Effector memory CD8-positive, alpha-beta T cell (primary cell): ENCODE data around the gene SLC10A3.

Experiments used
- ATAC-seq: fragments of 150-1000 bp; cut with Tn5 transposase; replicated peaks from 2 replicates; pipeline ENCODE4 v1.10.0; 2021; ENCODE audit warnings: mild to moderate bottlenecking, moderate library complexity
- DNase-seq, 3 experiments: peaks; one replicate each; pipeline ENCODE4 v3.0.0; 2021
- H3K27ac Mint-ChIP-seq, 2 donors: one replicate each; pipeline ENCODE4 v1.8.0; 2022; ENCODE audit warnings: mild to moderate bottlenecking in 2 of 2, mixed read lengths in 2 of 2, moderate library complexity in 2 of 2
- H3K27me3 Mint-ChIP-seq, 2 donors: one replicate each; pipeline ENCODE4 v1.8.0; 2022; ENCODE audit warnings: mixed read lengths in 2 of 2
- H3K36me3 Mint-ChIP-seq: one replicate; pipeline ENCODE4 v1.8.0; 2022; ENCODE audit warnings: mild to moderate bottlenecking, moderate library complexity, mixed read lengths; ENCODE audit not compliant: insufficient read depth
- H3K4me1 Mint-ChIP-seq, 2 donors: one replicate each; pipeline ENCODE4 v1.8.0; 2022; ENCODE audit warnings: low read depth in 2 of 2, mixed read lengths in 2 of 2
- H3K4me3 Mint-ChIP-seq, 2 donors: one replicate each; pipeline ENCODE4 v1.8.0; 2022; ENCODE audit warnings: mild to moderate bottlenecking in 2 of 2, mixed read lengths in 2 of 2, moderate library complexity in 2 of 2
- H3K9me3 Mint-ChIP-seq, 2 donors: one replicate each; pipeline ENCODE4 v1.8.0; 2022; ENCODE audit warnings: mixed read lengths in 2 of 2

SLC10A3 gene

DNA sequence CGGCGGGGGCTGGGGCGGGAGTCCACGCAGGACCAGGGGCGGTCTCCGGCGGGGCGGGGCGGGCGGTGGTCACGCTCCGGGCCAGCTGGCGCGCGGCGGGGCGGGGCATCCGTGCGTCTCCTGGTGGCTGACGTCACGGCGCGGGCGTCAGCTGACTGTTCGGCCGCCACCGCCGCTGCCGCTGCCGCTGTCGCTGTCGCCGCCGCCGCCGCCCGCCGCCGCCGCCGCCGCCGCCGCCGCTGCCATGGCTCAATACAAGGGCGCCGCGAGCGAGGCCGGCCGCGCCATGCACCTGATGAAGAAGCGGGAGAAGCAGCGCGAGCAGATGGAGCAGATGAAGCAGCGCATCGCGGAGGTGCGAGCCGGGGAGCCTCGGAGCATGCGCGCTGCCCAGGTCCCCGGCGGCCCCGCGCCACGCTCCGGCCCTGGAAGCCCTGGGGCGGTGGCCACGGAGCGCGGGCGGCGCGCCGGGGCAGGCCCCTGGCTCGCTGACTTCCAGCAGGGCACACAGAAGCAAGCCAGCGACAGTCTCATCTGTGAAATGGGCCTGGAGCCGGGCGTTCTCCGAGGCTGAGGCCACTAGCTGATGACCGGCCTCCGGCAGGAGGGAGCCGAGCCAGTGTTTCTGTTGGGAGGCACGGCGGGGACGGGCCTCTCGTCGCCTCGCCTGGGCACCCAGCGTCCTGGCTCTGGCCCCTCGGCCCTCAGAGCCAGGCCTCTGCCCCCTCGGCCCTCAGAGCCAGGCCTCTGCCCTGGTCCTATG is 46.3 kb downstream of the SLC10A3 start, which contains the start of gene FAM50A:
Gene FAM50A (plus strand): TSS at position 150 of the 763 bp plus-strand sequence. CDS start 95 bp downstream, at position 245.
- Mint-ChIP-seq H3K27me3 (no peaks in the 10 kb centered on the region), H3K4me1 (peaks cover 0 to 17% of the 10 kb centered on the region in 2 donors), H3K9me3 (no peaks in the 10 kb centered on the region), H3K36me3 (peaks cover 29% of the 10 kb centered on the region), H3K27ac (peak within 1 kb of the TSS; percentile 79 to 89), H3K4me3 (peak within 1 kb of the TSS; percentile 78 to 84)
- ATAC-seq (peak; percentile 73), DNase-seq (peak; percentile 56 to 67 (median 58))

DNA sequence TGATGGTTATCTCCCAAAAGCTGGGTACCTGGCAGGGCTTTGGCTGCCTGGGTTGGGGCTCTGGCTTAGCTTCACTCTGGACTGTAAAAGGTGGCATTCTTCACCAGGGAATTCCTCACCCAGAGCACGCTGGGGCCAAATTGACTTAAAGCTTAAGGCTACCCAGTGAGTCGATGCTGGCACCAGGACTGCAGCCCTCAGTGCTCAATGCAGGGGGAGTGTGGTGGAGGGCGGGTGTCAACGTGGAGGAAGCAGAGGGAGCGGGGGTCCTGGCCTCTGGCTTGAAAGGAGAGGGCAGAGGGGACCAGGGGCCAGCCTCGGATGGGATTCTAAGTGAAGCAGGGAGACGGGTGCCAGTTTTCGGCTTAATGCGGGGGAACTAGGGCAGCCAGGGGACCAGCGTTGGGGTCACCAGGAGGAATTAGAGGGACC is 46.9 kb downstream of the SLC10A3 start:
- H3K4me1 Mint-ChIP-seq: peaks cover 0 to 17% of the 10 kb centered on the region in 2 donors
- ATAC-seq: no peak

DNA sequence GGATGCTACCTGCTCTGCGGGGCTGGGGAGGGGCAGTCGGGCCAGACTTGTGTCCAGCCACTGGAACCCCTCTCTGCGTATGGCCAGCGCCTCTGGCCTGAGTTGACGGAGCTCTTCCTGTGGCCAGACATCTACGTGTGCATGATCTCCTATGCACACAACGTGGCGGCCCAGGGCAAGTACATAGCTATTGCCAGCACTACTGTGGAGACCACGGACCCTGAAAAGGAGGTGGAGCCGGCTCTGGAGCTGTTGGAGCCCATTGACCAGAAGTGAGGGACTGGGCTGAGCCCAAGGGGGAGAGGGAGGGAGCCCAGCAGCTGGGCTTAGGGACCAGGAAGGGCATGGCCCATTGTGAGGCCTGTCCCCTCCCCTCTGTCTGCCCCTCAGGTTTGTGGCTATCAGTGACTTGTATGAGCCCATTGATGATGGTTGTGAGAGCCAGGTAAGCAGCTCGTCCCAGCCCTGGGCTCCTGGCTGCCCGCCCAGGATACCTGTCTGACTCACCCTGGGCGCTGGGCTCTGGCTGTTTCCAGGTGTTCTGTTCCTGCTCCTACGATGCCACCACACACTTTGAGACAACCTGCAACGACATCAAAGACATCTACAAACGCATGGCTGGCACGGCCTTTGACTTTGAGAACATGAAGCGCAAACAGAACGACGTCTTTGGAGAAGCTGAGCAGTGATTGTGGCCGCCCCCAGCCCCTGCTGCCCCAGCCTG is 48.3 kb downstream of the SLC10A3 start:
- no peak for ATAC-seq
- Mint-ChIP-seq H3K36me3 (peaks cover 34% of the 10 kb centered on the region), H3K9me3 (no peaks in the 10 kb centered on the region), H3K27ac (no peak overlapping the region), H3K4me3 (peak overlapping the region in 1 of 2 donors; percentile 38), H3K27me3 (no peaks in the 10 kb centered on the region), H3K4me1 (peaks cover 0 to 23% of the 10 kb centered on the region in 2 donors)
- DNase-seq: no peak

More for the DNA sequence above, 46.9 kb downstream of the SLC10A3 start:
- no peak for DNase-seq
- Mint-ChIP-seq H3K9me3 (no peaks in the 10 kb centered on the region), H3K27ac (peak overlapping the region; percentile 79 to 89), H3K36me3 (peaks cover 29% of the 10 kb centered on the region), H3K27me3 (no peaks in the 10 kb centered on the region), H3K4me3 (peak overlapping the region; percentile 78 to 84)

DNA sequence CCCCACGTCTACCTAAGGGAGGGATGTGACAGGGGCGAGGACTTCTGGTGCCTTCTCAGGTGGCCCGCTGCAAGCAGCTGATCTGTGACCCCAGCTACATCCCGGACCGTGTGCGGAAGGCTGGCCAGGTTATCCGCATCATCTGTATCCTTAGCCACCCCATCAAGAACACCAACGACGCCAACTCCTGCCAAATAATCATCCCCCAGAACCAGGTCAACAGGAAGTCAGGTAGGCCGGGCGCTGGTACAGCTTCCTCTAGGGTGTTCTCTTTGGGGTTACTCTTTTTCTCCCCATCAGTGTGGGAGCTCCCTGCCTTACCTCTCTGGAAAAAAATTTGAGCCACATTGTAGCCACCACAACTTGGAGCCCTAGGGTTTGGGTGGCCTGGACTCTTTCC is 48.9 kb downstream of the SLC10A3 start:
- peaks cover 0 to 21% of the 10 kb centered on the region in 2 donors for H3K4me1 Mint-ChIP-seq
- no peak overlapping the region for H3K27ac Mint-ChIP-seq
- ATAC-seq (peak; percentile 54), DNase-seq (peak in 1 of 3 experiments; percentile 20)
- no peaks in the 10 kb centered on the region for H3K27me3 Mint-ChIP-seq
- peaks cover 34% of the 10 kb centered on the region for H3K36me3 Mint-ChIP-seq
- H3K9me3 Mint-ChIP-seq: no peaks in the 10 kb centered on the region
- peak overlapping the region in 1 of 2 donors; percentile 38 for H3K4me3 Mint-ChIP-seq

DNA sequence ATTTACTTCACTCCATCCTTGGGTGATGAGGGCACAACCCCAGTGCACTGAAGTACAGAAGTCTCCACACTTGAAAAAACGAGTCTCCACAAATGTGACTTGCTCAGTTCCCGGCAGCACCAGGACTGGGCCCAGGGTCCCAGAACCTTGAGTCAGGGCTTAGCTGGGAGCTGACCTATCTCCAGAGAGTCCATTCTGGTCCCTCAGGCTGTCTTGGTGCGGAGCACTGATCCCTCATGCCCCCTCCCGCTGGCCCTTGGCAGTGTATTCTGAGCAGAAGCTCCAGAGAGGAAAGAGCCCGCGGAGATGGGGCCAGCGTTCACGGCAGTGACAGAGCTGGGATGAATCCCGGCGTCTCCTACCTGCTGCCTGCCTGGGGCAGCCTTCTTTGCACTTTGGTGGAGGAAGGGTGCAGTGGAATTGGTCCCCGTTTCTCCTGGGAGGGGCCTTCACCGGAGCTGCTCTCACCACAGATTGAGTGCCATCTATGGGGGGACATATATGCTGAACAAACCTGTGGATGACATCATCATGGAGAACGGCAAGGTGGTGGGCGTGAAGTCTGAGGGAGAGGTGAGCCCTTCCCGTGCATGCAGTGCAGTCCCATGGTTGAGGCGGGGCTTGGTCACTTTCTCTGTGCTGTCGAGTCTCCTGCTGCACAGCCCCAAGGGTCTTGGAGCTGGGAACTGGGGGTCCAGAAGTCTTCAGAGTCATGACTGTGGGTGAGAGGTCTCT is 49.6 kb downstream of the SLC10A3 start:
- no peak for ATAC-seq
- H3K27me3 Mint-ChIP-seq: no peaks in the 10 kb centered on the region
- peaks cover 40% of the 10 kb centered on the region for H3K36me3 Mint-ChIP-seq
- H3K4me3 Mint-ChIP-seq: peak overlapping the region in 1 of 2 donors; percentile 38
- DNase-seq: no peak
- no peak overlapping the region for H3K27ac Mint-ChIP-seq
- H3K9me3 Mint-ChIP-seq: no peaks in the 10 kb centered on the region
- H3K4me1 Mint-ChIP-seq: peaks cover 4 to 20% of the 10 kb centered on the region in 2 donors

DNA sequence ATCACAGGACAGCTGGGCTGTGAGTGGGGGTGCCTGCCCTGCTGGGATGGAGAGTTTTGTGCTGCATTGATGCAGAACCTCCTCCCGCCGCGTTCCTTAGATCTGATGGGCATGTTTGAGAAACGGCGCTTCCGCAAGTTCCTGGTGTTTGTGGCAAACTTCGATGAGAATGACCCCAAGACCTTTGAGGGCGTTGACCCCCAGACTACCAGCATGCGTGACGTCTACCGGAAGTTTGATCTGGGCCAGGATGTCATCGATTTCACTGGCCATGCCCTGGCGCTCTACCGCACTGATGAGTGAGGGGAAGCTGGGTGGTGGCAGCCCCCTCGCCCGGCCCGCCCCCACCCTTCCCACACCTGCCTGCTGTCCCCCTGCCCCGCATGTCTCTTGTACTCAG is 50.6 kb downstream of the SLC10A3 start:
- no peaks in the 10 kb centered on the region for H3K9me3 Mint-ChIP-seq
- H3K4me1 Mint-ChIP-seq: peaks cover 4 to 20% of the 10 kb centered on the region in 2 donors
- H3K4me3 Mint-ChIP-seq: no peak overlapping the region
- H3K27ac Mint-ChIP-seq: no peak overlapping the region
- no peak for ATAC-seq
- no peak for DNase-seq
- no peaks in the 10 kb centered on the region for H3K27me3 Mint-ChIP-seq
- peaks cover 44% of the 10 kb centered on the region for H3K36me3 Mint-ChIP-seq

DNA sequence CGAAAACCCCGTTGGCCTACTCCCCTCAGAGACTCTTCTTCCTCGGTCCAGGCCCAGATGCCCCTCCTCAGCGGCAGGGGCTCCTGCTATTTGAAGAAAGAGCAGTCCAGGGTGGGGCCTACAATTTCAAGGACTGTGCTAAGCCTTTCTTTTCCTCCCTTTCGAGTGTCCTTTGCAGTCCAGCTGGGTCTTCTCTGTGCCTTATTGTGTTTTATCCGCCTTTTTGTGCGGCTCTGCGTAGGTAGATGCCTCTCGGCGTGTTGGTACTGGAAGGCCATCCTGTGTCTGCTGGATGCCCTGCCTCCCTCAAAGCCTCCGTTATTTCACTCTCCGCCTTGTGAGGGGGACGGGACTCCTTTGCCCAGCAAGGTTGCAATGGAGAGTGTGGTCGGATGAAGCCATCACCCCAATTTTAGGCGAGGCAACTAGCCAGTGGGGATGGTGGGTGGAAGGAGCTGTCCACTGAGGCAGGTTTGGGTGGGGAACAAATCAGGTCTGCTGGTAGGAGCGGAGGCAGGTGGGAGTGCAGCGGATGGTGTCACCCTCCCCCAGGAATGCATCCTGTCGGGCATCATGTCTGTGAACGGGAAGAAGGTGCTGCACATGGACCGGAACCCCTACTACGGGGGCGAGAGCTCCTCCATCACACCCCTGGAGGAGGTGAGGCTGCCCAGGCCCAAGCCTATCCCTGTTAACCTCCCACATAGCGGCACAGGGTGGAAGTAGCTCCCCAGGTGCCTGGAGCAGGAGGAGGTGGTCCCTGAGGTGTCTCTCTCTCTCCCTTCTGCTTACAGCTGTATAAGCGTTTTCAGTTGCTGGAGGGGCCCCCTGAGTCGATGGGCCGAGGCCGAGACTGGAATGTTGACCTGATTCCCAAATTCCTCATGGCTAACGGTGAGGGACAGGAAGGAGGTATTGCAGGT is 52.2 kb downstream of the SLC10A3 start:
- DNase-seq: no peak

More for the DNA sequence above, 52.2 kb downstream of the SLC10A3 start:
- H3K4me1 Mint-ChIP-seq: peaks cover 4 to 17% of the 10 kb centered on the region in 2 donors
- H3K9me3 Mint-ChIP-seq: no peaks in the 10 kb centered on the region
- no peak for ATAC-seq
- H3K4me3 Mint-ChIP-seq: peak overlapping the region; percentile 81 to 89
- peak overlapping the region; percentile 85 to 87 for H3K27ac Mint-ChIP-seq
- peaks cover 47% of the 10 kb centered on the region for H3K36me3 Mint-ChIP-seq
- H3K27me3 Mint-ChIP-seq: no peaks in the 10 kb centered on the region
